ENCODE measurements around the gene BEX5. TPM values are rescaled to one million over a fixed set of nuclear protein-coding genes. Genes with fewer than 3 reads are reported as not detected.
"Not testable (repeated sequence)": the region's sequence is repeated elsewhere in the genome, so short reads cannot be mapped to it uniquely, and the experiment has no call there.

The BEX5 gene
- total RNA-seq (2014; rRNA removed; shearing (Covaris generic)) (not detected in 2 replicates), polyA plus RNA-seq (2016; fragmentation: Nextera tagmentation; extraction: Ambion mirVana) (not detected in 2 replicates)

DNA sequence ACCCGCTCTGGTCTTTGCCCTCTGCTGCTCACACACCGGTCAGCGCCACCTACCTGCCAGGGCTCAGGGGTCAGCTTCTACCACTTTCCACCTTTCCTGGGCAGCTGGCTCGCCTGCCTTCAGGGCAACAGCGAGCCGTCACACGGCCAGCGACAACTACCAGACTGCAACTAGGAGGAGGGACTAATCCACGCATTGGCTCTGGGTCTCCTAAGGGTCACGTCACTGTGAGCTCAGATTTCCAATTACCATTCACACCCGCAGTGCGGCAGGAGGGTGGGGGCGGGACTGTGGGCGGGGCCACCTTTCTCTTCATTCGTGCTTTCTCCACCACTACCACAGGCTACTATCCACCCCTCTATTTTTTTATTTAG lies at the start of gene BEX5:
TSS of gene BEX5 (minus strand) at position 172 of the 374 bp plus-strand sequence. CDS start 1,712 bp downstream, outside the sequence.
- no peak within 1 kb of the TSS for H3K4me2 ChIP-seq (ENCODE audit: unreplicated experiment)
- H3K9me2 ChIP-seq (ENCODE audit: insufficient read depth): no peaks in the 10 kb centered on the region
- in situ Hi-C loops (cut with MboI): no loop called here
- H3F3A ChIP-seq (ENCODE audit: insufficient read depth): no peaks in the 10 kb centered on the region
- no peak within 1 kb of the TSS for H3K27ac ChIP-seq
- H2AFZ ChIP-seq: peak within 1 kb of the TSS; percentile 62
- H4K20me1 ChIP-seq (ENCODE audit: insufficient read depth): no peaks in the 10 kb centered on the region
- TF ChIP-seq EZH2phosphoT487 (IDR thresholded peaks at IDR 0.05; ENCODE audit: insufficient read depth, low read depth) (no peak), EZH2 (IDR thresholded peaks at IDR 0.05; ENCODE audit: insufficient read depth, poor library complexity, severe bottlenecking) (no peak)
- H3K27me3 ChIP-seq (replicated peaks; ENCODE audit: insufficient read depth): no peaks in the 10 kb centered on the region
- WGBS, 2 experiments (ENCODE audit: low coverage in 1 of 2, low lambda C conversion rate in 2 of 2, missing lambda C conversion rate in 2 of 2): 1 to 2% methylated on average over 8 to 15 of the region's 15 CpGs
- no peaks in the 10 kb centered on the region for H3K79me2 ChIP-seq (ENCODE audit: insufficient read depth)
- H3K4me1 ChIP-seq (ENCODE audit: insufficient read depth): no peaks in the 10 kb centered on the region
- peak; percentile 54 for DNase-seq
- H3K9ac ChIP-seq: no peak within 1 kb of the TSS
- H3K9me3 ChIP-seq (ENCODE audit: low read depth): no peaks in the 10 kb centered on the region
- H3K36me3 ChIP-seq (ENCODE audit: low read depth): no peaks in the 10 kb centered on the region
- peak within 1 kb of the TSS; percentile 64 for H3K4me3 ChIP-seq

DNA sequence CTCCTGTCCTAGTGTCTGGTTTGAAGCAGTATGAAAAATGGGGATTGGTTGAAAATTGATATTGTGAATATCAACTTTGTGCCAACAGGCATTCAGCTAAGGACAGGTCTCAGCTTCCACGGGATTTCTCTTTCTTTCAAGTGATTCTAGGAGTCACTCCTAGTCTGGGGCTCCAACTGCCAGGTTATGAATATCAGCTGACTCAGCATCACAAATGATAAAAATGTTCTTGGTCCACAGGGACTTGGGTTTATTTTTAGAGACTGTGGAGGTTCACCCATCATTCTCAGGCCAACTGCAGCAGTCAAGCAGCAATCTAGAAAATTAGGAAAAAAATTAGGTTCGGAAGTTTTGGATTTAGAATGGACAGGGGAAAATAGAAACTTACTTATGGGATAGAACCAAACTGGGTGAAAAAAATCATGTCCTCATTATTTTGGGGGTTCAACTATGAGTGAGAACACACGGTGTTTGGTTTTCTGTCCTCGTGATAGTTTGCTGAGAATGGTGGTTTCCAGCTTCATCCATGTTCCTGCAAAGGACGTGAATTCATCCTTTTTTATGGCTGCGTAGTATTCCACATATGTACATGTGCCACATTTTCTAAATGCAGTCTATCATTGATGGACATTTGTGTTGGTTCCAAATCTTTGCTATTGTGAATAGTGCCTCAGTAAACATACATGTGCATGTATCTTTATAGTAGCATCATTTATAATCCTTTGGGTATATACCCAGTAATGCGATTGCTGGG lies 30.4 kb upstream of the BEX5 start:
- Histone ChIP-seq H3K9me2 (ENCODE audit: insufficient read depth) (no peaks in the 10 kb centered on the region), H3F3A (ENCODE audit: insufficient read depth) (no peaks in the 10 kb centered on the region), H3K36me3 (ENCODE audit: low read depth) (no peaks in the 10 kb centered on the region), H3K4me3 (no peak overlapping the region), H3K27ac (no peak overlapping the region), H3K9ac (no peak overlapping the region), H3K27me3 (replicated peaks; ENCODE audit: insufficient read depth) (no peaks in the 10 kb centered on the region), H4K20me1 (ENCODE audit: insufficient read depth) (no peaks in the 10 kb centered on the region), H3K79me2 (ENCODE audit: insufficient read depth) (no peaks in the 10 kb centered on the region), H2AFZ (no peak overlapping the region), H3K4me2 (ENCODE audit: unreplicated experiment) (no peak overlapping the region), H3K4me1 (ENCODE audit: insufficient read depth) (no peaks in the 10 kb centered on the region), H3K9me3 (ENCODE audit: low read depth) (no peaks in the 10 kb centered on the region)
- 30 to 33% methylated on average over 6 of the region's 7 CpGs for WGBS, 2 experiments (ENCODE audit: low coverage in 1 of 2, low lambda C conversion rate in 2 of 2, missing lambda C conversion rate in 2 of 2)
- in situ Hi-C loops (cut with MboI): no loop called here
- TF ChIP-seq EZH2phosphoT487 (IDR thresholded peaks at IDR 0.05; ENCODE audit: insufficient read depth, low read depth) (no peak), EZH2 (IDR thresholded peaks at IDR 0.05; ENCODE audit: insufficient read depth, poor library complexity, severe bottlenecking) (no peak)
- DNase-seq: no peak

DNA sequence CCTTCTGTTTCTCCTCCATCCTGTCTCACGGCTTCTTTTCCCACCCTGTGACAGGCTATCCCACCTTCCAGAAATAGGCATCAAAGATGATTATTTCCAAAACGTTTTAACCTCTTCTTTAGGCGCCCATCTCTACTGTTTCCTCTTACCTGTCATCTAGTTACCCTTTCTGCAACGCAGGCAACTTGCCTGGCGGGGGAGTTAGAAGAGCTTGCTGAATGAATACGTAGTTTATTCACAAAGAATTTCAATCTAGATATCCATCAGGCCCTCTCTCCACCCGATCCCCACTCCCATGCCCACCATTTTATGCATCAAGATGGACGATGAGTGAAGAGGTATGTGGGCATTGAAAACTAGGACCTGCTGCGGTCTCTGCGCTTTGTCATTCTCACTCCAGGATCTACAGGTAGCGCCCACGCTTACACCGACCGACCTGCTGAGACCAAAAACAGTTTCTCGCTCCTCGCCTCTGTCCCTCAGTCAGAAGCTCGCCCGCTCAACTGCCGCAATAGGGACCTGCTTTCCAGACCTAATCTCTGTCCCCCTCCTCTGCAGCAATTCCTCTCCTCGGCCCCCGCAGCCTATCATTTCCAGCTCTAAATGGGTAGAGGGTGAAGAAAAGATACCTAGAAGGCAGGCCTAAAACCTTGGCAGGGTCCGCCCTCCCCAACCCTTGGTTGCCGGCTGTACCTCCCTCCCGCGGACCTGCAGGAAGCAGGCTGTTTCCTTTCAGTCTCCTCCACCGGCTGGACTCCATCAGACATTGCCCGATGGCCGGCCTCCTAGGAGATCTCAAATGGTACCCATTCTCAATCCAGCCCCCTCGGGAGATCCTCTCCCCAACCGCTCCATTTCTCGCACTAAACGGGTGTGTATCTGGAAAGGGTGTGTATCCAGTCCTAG lies 624 bp downstream of the BEX5 start:
- Histone ChIP-seq H3K79me2 (ENCODE audit: insufficient read depth) (no peaks in the 10 kb centered on the region), H3K9me2 (ENCODE audit: insufficient read depth) (no peaks in the 10 kb centered on the region), H3K9me3 (ENCODE audit: low read depth) (no peaks in the 10 kb centered on the region), H3K9ac (no peak overlapping the region), H3K4me2 (ENCODE audit: unreplicated experiment) (no peak overlapping the region), H3K4me1 (ENCODE audit: insufficient read depth) (no peaks in the 10 kb centered on the region), H3K27ac (no peak overlapping the region), H3F3A (ENCODE audit: insufficient read depth) (no peaks in the 10 kb centered on the region), H4K20me1 (ENCODE audit: insufficient read depth) (no peaks in the 10 kb centered on the region), H2AFZ (peak overlapping the region; percentile 62), H3K27me3 (replicated peaks; ENCODE audit: insufficient read depth) (no peaks in the 10 kb centered on the region), H3K4me3 (peak overlapping the region; percentile 64), H3K36me3 (ENCODE audit: low read depth) (no peaks in the 10 kb centered on the region)
- 14 to 19% methylated on average over 23 to 32 of the region's 32 CpGs for WGBS, 2 experiments (ENCODE audit: low coverage in 1 of 2, low lambda C conversion rate in 2 of 2, missing lambda C conversion rate in 2 of 2)
- DNase-seq: peak; percentile 8
- in situ Hi-C loops (cut with MboI): no loop called here
- TF ChIP-seq EZH2 (IDR thresholded peaks at IDR 0.05; ENCODE audit: insufficient read depth, poor library complexity, severe bottlenecking) (no peak), EZH2phosphoT487 (IDR thresholded peaks at IDR 0.05; ENCODE audit: insufficient read depth, low read depth) (no peak)

DNA sequence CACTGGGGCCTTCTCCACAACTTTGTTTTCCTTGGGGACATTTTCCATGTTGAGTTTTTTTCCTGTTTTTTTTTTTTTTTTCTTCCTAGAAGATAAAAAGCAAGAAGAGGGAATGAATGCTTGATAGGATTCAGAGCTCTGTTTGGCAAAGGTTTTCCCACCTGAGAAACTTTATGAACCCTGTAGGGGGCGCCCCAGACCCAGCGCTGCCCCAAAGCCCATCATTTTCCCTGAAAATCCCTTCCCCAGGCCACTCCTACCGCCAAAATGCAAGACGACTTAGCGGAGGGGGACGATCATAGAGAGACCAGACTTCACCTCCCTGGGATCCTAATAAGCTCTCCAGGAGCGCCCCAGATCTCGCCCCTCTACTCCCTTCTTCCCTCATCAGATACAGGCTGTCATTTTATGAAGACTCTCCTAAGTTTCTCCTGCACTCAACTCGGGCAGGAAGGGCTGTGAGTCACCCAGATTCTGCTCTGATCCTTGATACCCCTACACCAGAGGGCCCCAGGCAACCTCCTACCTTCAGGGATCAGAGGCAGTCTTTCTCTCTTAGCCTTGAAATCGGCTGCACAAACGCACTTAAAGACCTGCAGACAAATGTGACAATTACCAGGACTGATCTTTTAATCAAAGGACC lies 1.4 kb downstream of the BEX5 start:
- Histone ChIP-seq H3F3A (ENCODE audit: insufficient read depth) (no peaks in the 10 kb centered on the region), H4K20me1 (ENCODE audit: insufficient read depth) (no peaks in the 10 kb centered on the region), H3K36me3 (ENCODE audit: low read depth) (no peaks in the 10 kb centered on the region), H3K9me2 (ENCODE audit: insufficient read depth) (no peaks in the 10 kb centered on the region), H3K79me2 (ENCODE audit: insufficient read depth) (no peaks in the 10 kb centered on the region), H3K27ac (no peak overlapping the region), H2AFZ (no peak overlapping the region), H3K9me3 (ENCODE audit: low read depth) (no peaks in the 10 kb centered on the region), H3K4me2 (ENCODE audit: unreplicated experiment) (no peak overlapping the region), H3K9ac (no peak overlapping the region), H3K4me3 (no peak overlapping the region), H3K27me3 (replicated peaks; ENCODE audit: insufficient read depth) (no peaks in the 10 kb centered on the region), H3K4me1 (ENCODE audit: insufficient read depth) (no peaks in the 10 kb centered on the region)
- DNase-seq: no peak
- 50 to 58% methylated on average over 9 to 11 of the region's 11 CpGs for WGBS, 2 experiments (ENCODE audit: low coverage in 1 of 2, low lambda C conversion rate in 2 of 2, missing lambda C conversion rate in 2 of 2)
- in situ Hi-C loops (cut with MboI): no loop called here
- no peak for TF ChIP-seq EZH2 (IDR thresholded peaks at IDR 0.05; ENCODE audit: insufficient read depth, poor library complexity, severe bottlenecking)
- TF ChIP-seq EZH2phosphoT487 (IDR thresholded peaks at IDR 0.05; ENCODE audit: insufficient read depth, low read depth): no peak

DNA sequence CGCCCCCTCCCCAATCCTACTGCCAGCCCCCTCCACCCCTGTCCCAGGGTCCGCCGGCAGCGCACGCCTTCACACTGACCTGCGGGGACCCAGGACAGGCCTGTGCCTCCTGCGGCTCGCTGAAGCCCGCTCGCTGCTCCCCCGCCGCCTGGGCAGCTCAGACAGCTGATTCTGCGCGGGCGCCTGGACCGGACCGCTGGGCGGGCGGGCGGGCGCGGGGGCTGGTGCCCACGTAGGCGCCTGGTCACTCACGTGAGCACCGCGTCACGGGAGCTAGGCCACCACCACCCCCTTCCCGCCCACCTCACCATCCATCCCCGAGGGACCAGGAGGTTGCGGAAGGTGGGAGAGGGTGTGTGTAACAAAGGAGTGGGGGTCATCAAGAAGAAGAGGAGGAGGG lies 13.5 kb downstream of the BEX5 start, which contains the start of gene TCEAL6:
TSS of gene TCEAL6 (minus strand) at position 208 of the 400 bp plus-strand sequence.
- WGBS, 2 experiments (ENCODE audit: low coverage in 1 of 2, low lambda C conversion rate in 2 of 2, missing lambda C conversion rate in 2 of 2): 4% methylated on average over 10 of the region's 31 CpGs; no CpG with 5 or more reads in 1 of the 2 experiments
- H3K4me1 ChIP-seq (ENCODE audit: insufficient read depth); H3K79me2 ChIP-seq (ENCODE audit: insufficient read depth); DNase-seq; H3K4me3 ChIP-seq; H3K9ac ChIP-seq; H3K9me2 ChIP-seq (ENCODE audit: insufficient read depth); H3K9me3 ChIP-seq (ENCODE audit: low read depth); in situ Hi-C loops (cut with MboI); H3F3A ChIP-seq (ENCODE audit: insufficient read depth); H3K4me2 ChIP-seq (ENCODE audit: unreplicated experiment); H3K27ac ChIP-seq; H4K20me1 ChIP-seq (ENCODE audit: insufficient read depth); H3K27me3 ChIP-seq (replicated peaks; ENCODE audit: insufficient read depth); H3K36me3 ChIP-seq (ENCODE audit: low read depth); H2AFZ ChIP-seq: not testable (repeated sequence)

DNA sequence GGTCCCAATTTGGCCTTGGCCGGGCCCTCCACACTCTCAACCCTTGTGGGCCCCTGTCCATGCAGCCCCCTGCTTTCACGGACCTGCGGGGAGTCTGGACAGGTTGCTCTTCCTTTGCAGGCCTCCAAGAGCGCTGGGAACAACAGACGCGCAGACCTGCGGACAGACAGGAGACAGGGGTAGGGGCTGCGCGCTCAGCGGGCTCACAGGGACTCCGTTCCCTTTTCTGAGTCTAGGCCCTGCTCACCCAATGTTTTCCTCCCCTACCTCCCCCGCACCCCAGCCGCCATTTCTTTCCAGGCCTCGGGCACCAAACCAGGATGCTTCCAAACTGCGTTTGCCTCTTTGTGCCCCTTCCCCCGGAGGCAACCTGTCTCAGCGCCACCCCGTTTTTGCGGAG lies 14.1 kb downstream of the BEX5 start:
- H3K27ac ChIP-seq; H3K4me2 ChIP-seq (ENCODE audit: unreplicated experiment); H3K4me1 ChIP-seq (ENCODE audit: insufficient read depth); H3K4me3 ChIP-seq; H3K9me3 ChIP-seq (ENCODE audit: low read depth); H3K9me2 ChIP-seq (ENCODE audit: insufficient read depth); in situ Hi-C loops (cut with MboI); H2AFZ ChIP-seq; H3K9ac ChIP-seq; H3K79me2 ChIP-seq (ENCODE audit: insufficient read depth); H3F3A ChIP-seq (ENCODE audit: insufficient read depth); DNase-seq; H3K36me3 ChIP-seq (ENCODE audit: low read depth); H4K20me1 ChIP-seq (ENCODE audit: insufficient read depth); H3K27me3 ChIP-seq (replicated peaks; ENCODE audit: insufficient read depth): not testable (repeated sequence)
- 13 to 14% methylated on average over 7 to 17 of the region's 19 CpGs for WGBS, 2 experiments (ENCODE audit: low coverage in 1 of 2, low lambda C conversion rate in 2 of 2, missing lambda C conversion rate in 2 of 2)
